Calu3 (cell line): Measurements from ENCODE around the gene DLG2. TPM values are rescaled to one million over a fixed set of nuclear protein-coding genes. Genes with fewer than 3 reads are reported as not detected.

Source experiments
- BruUV-seq: library from RNA; stranded (reverse); fragments of 400-500 nt; replicated peaks from 2 replicates; lab custom pipeline; 2021; lab: Mats Ljungman, UMichigan
- CTCF ChIA-PET: fragments of 300-600 bp; sonication (Branson Sonifier 250); formaldehyde crosslinking; loops from one replicate; lab custom pipeline; 2022; ENCODE audit warnings: antibody characterized with exemption; lab: Charles Lee
- DNase-seq: peaks from one replicate; pipeline ENCODE4 v3.0.0; 2022
- H3K27ac Mint-ChIP-seq: one replicate; pipeline ENCODE4 v1.8.0; 2022; ENCODE audit warnings: mixed read lengths; ENCODE audit not compliant: unreplicated experiment
- H3K27me3 Mint-ChIP-seq: one replicate; pipeline ENCODE4 v1.8.0; 2022; ENCODE audit warnings: mixed read lengths; ENCODE audit not compliant: unreplicated experiment
- H3K36me3 Mint-ChIP-seq: one replicate; pipeline ENCODE4 v1.8.0; 2022; ENCODE audit warnings: mild to moderate bottlenecking, moderate library complexity, mixed read lengths; ENCODE audit not compliant: insufficient read depth, unreplicated experiment
- H3K4me1 Mint-ChIP-seq: one replicate; pipeline ENCODE4 v1.8.0; 2022; ENCODE audit warnings: mild to moderate bottlenecking, low read depth, mixed read lengths; ENCODE audit not compliant: unreplicated experiment
- H3K4me3 Mint-ChIP-seq: one replicate; pipeline ENCODE4 v1.8.0; 2022; ENCODE audit warnings: mild to moderate bottlenecking, low read depth, moderate library complexity, mixed read lengths; ENCODE audit not compliant: unreplicated experiment
- H3K9me3 Mint-ChIP-seq: one replicate; pipeline ENCODE4 v1.8.0; 2022; ENCODE audit warnings: low read depth, mixed read lengths; ENCODE audit not compliant: unreplicated experiment
- CTCF ChIP-seq: fragments of 200-600 bp; IDR thresholded peaks from one replicate; pipeline ENCODE4 v1.8.0; 2022; ENCODE audit warnings: antibody characterized with exemption; ENCODE audit not compliant: unreplicated experiment
- intact Hi-C: fragments of 100-400 bp; cut with micrococcal nuclease; formaldehyde crosslinking; loops from one replicate; pipeline ENCODE4 v1.10.0; 2022; ENCODE audit not compliant: unreplicated experiment
- total RNA-seq: library from RNA; stranded (reverse); gene quantifications from 2 replicates; pipeline ENCODE4 v1.2.3, GENCODE V29; 2022

DLG2 gene
- total RNA-seq, 1 experiment from 2014 or later: 0.71 TPM

- Mint-ChIP-seq H3K27me3 (no peaks in the 10 kb centered on the region), H3K4me1 (no peaks in the 10 kb centered on the region), H3K36me3 (no peaks in the 10 kb centered on the region), H3K9me3 (peaks cover 4% of the 10 kb centered on the region), H3K4me3 (no peak overlapping the region), H3K27ac (no peak overlapping the region)
- no peak for TF ChIP-seq CTCF
- no TSS peak for BruUV-seq
- no peak for DNase-seq
- CTCF ChIA-PET: interaction anchor here (0.5 kb wide), 1 partner anchor 334 kb away, joined by 3 read pairs; no protein-coding TSS in a partner anchor
- intact Hi-C loops: no loop called here
Measured at GRCh38 chr11:83924795-83925542, 1702.2 kb downstream of the DLG2 start.

GRCh38 chr11:83923961-83924360 lies 1703.2 kb downstream of the DLG2 start:
- Mint-ChIP-seq H3K4me1 (no peaks in the 10 kb centered on the region), H3K9me3 (peaks cover 4% of the 10 kb centered on the region), H3K27me3 (no peaks in the 10 kb centered on the region), H3K36me3 (no peaks in the 10 kb centered on the region), H3K27ac (no peak overlapping the region), H3K4me3 (no peak overlapping the region)
- no peak for TF ChIP-seq CTCF
- no peak for DNase-seq
- intact Hi-C loops: no loop called here
- BruUV-seq: no TSS peak
- CTCF ChIA-PET: interaction anchor here (0.5 kb wide), 1 partner anchor 335 kb away, joined by 3 read pairs; no protein-coding TSS in a partner anchor

GRCh38 chr11:83922953-83923352 lies 1704.2 kb downstream of the DLG2 start:
- no peaks in the 10 kb centered on the region for H3K27me3 Mint-ChIP-seq
- no TSS peak for BruUV-seq
- H3K4me1 Mint-ChIP-seq: no peaks in the 10 kb centered on the region
- no peak overlapping the region for H3K4me3 Mint-ChIP-seq
- TF ChIP-seq CTCF: no peak
- no peak for DNase-seq
- H3K36me3 Mint-ChIP-seq: no peaks in the 10 kb centered on the region
- H3K27ac Mint-ChIP-seq: no peak overlapping the region
- CTCF ChIA-PET: no interaction called here
- intact Hi-C loops: no loop called here
- H3K9me3 Mint-ChIP-seq: peaks cover 4% of the 10 kb centered on the region

GRCh38 chr11:83922318-83922717 lies 1704.8 kb downstream of the DLG2 start:
- intact Hi-C loops: no loop called here
- Mint-ChIP-seq H3K27ac (no peak overlapping the region), H3K4me3 (no peak overlapping the region), H3K4me1 (no peaks in the 10 kb centered on the region), H3K9me3 (no peaks in the 10 kb centered on the region), H3K36me3 (no peaks in the 10 kb centered on the region), H3K27me3 (no peaks in the 10 kb centered on the region)
- BruUV-seq: no TSS peak
- no peak for DNase-seq
- no peak for TF ChIP-seq CTCF
- CTCF ChIA-PET: no interaction called here
